SW 1271 (cell line): ENCODE results near the gene PRAMEF1.
"Not testable (repeated sequence)": the region's sequence is repeated elsewhere in the genome, so short reads cannot be mapped to it uniquely, and the experiment has no call there.

Experiments used
- DNase-seq, 2 experiments: peaks; one replicate each; lab custom pipeline; 2025; lab: John Stamatoyannopoulos, UW

Gene PRAMEF1

GRCh38 chr1:12776801-12777557 lies 14.2 kb upstream of the PRAMEF1 start:
- no peak for DNase-seq

DNA sequence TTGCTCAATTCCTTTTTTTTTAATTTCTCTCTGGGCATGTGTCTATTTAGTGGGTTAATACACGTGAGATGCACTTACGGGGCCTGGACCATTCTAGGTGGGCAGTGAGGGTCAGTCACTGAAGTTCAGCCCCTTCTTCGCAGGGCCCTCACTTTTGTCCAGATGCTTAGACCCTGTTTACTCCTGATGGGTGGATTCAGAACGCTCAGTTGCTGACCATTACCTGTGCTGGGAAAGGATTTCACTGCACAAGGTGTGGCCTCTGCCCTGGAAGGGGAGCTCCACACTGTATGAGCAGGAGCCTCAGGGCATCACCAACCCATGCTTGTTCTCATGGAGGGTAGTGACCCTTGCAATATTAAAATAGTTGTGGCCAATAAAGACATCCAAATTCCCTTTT lies 13.1 kb upstream of the PRAMEF1 start:
- no peak for DNase-seq

DNA sequence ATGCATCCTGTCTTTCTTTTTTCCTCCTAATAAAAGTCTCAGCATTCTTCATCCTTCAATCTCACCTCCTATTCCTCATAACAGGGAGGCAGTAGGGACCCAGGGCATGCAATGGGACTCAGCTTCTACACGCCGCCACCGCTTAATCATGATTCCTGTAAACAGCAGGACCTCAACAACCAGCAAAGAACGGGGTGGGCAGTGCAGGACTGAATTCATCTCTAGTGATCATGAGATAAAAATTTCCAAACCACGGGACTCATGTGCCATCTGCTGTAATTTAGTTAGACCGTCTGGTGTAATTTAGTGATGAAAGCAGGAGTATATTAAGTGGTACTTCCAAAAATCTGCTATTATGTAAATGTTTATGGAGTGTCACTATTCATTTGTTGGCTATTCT lies 12.3 kb upstream of the PRAMEF1 start:
- DNase-seq: no peak

DNA sequence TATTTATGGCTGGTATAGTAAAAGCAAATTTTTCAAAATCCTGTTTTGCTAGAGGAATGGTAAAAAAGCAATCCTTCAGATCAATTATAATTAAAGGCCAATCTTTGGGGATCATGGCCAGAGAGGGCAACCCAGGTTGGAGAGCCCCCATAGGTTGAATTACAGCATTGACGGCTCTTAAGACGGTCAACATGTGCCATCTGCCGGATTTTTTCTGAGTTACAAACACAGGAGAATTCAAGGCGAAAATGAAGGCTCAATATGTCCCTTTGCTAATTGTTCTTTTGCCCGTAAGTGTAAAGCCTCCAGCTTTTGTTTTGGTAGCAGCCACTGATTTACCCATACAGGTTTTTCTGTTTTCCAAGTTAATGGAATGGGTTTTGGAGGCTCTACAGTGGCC lies 9.7 kb upstream of the PRAMEF1 start:
- not testable (repeated sequence) for DNase-seq

- DNase-seq: not testable (repeated sequence)
These were observed 7.4 kb upstream of the PRAMEF1 start for GRCh38 chr1:12783783-12784182.

GRCh38 chr1:12784729-12785128 lies 6.5 kb upstream of the PRAMEF1 start:
- not testable (repeated sequence) for DNase-seq

DNA sequence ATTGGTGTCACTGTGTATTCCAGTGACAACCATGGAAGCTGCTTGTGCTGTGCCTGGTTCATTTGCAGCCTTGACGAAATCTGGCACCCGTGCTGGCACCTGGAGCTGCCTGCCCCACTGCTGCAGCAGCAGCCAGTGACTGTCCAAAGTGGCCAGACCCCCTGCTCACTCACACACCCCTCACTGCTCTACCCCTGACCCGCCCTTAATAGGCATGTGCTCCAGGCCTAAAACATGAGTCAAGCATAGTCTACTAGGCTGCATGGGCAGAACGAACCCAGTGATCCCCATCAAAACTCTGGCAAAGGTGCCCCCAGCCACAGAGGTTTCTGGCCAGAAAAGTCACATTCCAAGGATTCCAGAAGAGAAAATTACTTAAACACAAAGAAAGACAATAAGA lies 7.7 kb downstream of the PRAMEF1 start:
- DNase-seq: no peak

- DNase-seq: no peak
These were observed 8.5 kb downstream of the PRAMEF1 start for GRCh38 chr1:12799730-12800129.

DNA sequence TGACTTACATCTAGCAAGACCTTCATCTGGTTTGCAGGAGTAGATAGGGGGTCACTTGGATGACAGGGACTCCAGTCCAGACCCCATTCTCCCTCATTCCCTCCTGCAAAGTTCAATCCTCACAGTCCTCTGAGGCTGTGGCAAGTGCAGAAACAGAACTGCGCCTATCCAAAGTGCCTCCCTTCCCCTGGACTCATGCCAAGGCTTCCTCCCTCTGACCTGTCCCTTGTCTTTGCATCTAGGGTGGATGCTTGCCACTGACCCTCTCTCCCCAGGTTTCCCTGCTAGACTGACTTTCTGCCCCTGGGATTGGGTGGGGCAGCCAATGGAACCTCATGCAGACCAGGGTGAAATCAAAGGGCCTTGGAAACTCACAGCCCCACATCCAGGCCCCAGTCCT lies 18.7 kb downstream of the PRAMEF1 start:
- DNase-seq: no peak

DNA sequence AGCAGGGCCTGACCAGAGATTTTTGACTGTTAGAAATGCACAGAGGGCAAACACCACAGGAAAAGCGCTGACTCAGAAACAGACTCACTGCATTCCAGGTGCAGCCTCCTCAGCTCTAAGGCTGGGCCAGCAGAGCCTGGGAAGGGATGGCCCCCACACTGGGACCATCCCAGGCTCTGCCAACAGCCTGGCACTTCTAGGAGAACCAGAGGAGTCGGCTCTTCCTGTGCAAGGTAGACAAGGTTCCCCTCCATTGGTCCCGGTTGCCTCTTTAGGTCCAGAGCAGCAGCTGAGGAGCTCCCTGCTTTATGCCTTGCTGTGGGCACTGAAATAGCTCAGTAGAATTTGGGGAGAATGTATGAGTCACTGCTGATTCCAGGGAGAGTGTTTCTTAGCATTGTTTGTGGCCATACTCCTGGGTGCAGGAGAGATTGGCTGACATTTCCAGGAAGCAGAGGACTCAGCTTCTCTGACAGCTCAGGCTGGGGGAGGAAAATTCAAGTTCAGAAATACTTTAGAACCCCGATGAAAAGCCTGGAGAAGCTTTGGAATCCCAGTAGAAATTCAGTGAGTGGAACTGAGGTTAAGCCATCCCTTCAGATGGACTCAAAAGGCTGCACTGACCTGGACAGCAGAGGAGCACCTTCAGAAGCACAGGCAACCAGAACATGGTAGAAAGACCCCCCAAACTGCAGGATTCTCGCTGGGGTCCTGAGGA lies 19.7 kb downstream of the PRAMEF1 start:
- no peak for DNase-seq

DNA sequence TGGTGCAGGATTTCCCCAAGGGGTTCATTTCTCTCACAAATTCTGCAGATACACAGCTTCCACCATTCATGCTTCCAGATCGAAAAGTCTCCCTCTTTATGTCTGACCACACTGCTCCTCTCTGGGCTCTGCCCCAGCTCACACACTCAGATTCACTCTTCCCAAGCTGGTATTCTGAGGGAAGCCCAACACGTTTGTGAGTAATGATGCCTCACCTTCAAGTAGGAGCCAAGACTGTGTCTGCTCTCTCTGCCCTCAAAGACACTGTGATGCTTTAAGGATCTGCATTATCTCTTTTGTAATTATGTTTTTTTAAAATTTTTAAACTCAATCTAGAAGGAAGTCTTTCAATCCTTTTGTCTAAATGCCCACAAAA lies 20.2 kb downstream of the PRAMEF1 start:
- no peak for DNase-seq

DNA sequence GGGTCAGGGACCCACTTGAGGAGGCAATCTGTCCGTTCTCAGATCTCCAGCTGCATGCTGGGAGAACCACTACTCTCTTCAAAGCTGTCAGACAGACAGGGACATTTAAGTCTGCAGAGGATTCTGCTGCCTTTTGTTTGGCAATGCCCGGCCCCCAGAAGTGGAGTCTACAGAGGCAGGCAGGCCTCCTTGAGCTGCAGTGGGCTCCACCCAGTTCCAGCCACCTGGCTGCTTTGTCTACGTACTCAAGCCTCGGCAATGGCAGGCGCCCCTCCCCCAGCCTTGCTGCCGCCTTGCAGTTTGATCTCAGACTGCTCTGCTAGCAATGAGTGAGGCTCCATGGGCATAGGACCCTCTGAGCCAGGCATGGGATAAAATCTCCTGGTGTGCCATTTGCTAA lies 27.9 kb downstream of the PRAMEF1 start:
- DNase-seq: not testable (repeated sequence)

DNA sequence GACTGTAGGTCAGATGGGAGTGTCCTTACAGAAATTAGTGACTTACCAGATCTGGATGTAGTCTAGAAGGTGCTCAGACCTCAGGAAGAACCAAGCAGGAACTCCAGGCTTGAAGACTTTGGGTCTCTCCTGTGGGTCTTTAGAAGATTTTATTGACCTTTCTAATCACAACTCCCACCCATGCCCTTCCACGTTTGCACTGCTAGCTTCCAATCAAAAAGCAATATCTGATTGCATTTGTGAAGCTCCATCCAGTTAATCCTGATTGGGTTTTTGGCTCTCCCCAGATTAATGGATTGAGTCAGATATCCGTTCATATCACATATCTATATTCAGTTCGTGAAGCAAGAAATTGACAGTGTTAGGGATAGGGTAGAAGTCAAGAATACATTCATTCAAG lies 40.1 kb downstream of the PRAMEF1 start, which contains the start of gene PRAMEF11:
Gene PRAMEF11 (minus strand): TSS at position 101 of the 400 bp plus-strand sequence. CDS start 2,621 bp downstream, outside the sequence.
- DNase-seq: not testable (repeated sequence)

- not testable (repeated sequence) for DNase-seq
These were observed 42.1 kb downstream of the PRAMEF1 start for GRCh38 chr1:12833251-12833650.
